ENCODE measurements around the gene SGSM2. TPM values are rescaled to one million over a fixed set of nuclear protein-coding genes. Genes with fewer than 3 reads are reported as not detected.

SGSM2 gene
- total and polyA plus RNA-seq, 10 donors, result 30.7 to 90.4 (median 69.6) TPM

DNA sequence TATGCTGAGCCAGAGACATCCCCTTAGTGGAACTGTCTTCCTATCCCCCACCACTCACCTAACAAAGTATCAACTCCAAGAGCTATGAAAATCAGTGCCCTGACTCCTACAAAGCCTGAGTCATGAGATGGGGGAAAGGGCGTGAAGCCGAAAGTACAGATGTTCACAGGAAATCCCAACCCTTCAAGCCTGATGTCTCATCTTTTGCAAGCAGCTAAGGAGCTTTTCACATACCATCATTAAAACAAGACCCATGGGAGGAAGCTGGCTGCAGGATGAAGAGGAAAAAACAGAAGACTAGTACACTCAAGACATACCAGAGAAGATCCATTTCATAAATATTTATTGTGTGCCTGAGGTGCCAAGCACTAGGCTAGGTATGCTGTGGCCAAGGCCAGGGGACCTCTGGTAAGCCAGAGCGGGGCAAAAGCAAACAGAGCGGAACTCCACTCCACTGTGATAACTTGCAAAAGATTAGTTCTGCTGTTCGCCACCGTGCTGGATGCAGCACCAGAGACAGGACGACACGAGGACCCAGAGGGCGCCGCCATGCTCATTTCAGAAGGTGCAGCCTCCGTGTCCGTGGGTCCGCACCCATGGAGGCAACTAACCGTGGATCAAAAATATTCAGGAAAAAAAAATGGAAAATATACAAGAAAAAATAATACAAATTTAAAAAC, 68.1 kb downstream of the SGSM2 start:
- Histone ChIP-seq H3K36me3 (peaks cover 0 to 5% (median 0%) of the 10 kb centered on the region in 6 donors), H3K27ac (peak overlapping the region in 4 of 8 donors; percentile 10 to 100 (median 43)), H3K4me1 (peaks cover 0 to 55% (median 24%) of the 10 kb centered on the region in 6 donors), H3K9me3 (no peaks in the 10 kb centered on the region), H3K27me3 (replicated peaks in 1 of 7) (no peaks in the 10 kb centered on the region), H3K4me3 (no peak overlapping the region)
- intact Hi-C loops (cut with DNase I; ENCODE audit: low total_unique reads), result no loop called here
- DNase-seq, result no peak
- 78 to 89% (median 84%) methylated on average over 14 of the region's 14 CpGs for WGBS, 5 donors
- TF ChIP-seq POLR2AphosphoS5 (IDR thresholded peaks at IDR 0.05) (no peak), POLR2A (IDR thresholded peaks at IDR 0.05) (no peak), CTCF (IDR thresholded peaks at IDR 0.05 in 8 of 11, conservative IDR thresholded peaks at IDR 0.05 in 3 of 11) (no peak)

DNA sequence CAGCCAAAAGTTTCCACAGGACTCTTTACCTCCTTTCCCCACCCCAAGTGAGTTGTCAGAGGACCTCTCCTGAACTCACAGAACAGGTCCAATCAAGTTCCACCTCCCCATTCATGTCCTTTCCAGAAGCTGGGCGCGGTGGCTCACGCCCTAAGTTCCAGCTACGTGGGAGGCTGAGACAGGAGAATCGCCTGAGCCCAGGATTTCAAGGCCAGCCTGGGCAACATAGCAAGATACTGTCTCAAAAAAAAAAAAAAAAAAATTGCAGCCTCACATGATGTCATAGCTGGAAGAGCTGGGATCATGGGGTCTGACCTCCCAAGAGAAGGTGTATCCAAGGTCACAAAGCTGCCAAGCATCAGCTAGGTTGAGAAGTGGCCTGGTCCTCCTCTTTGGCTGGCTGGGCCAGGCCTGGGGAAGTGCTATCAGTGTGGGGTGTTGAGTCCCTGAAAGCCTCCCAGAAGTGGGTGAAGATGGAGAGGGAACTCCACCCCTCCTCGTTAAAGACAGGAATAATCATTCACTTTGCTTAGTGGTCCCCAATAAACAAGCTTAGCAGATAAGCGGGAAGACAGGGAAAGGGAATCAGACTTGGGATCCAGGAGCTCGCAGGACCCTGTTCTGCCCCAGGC, 69.1 kb downstream of the SGSM2 start:
- no peak for DNase-seq
- Histone ChIP-seq H3K36me3 (peaks cover 0 to 5% (median 0%) of the 10 kb centered on the region in 6 donors), H3K4me1 (peaks cover 0 to 55% (median 23%) of the 10 kb centered on the region in 6 donors), H3K27ac (peak overlapping the region in 7 of 8 donors; percentile 60 to 100 (median 72)), H3K27me3 (replicated peaks in 1 of 7) (no peaks in the 10 kb centered on the region), H3K9me3 (no peaks in the 10 kb centered on the region), H3K4me3 (no peak overlapping the region)
- TF ChIP-seq CTCF (IDR thresholded peaks at IDR 0.05 in 8 of 11, conservative IDR thresholded peaks at IDR 0.05 in 3 of 11), result no peak
- TF ChIP-seq POLR2A (IDR thresholded peaks at IDR 0.05), result no peak
- TF ChIP-seq POLR2AphosphoS5 (IDR thresholded peaks at IDR 0.05), result no peak
- 79 to 92% (median 87%) methylated on average over 8 of the region's 8 CpGs for WGBS, 5 donors
- intact Hi-C loops (cut with DNase I; ENCODE audit: low total_unique reads), result no loop called here

DNA sequence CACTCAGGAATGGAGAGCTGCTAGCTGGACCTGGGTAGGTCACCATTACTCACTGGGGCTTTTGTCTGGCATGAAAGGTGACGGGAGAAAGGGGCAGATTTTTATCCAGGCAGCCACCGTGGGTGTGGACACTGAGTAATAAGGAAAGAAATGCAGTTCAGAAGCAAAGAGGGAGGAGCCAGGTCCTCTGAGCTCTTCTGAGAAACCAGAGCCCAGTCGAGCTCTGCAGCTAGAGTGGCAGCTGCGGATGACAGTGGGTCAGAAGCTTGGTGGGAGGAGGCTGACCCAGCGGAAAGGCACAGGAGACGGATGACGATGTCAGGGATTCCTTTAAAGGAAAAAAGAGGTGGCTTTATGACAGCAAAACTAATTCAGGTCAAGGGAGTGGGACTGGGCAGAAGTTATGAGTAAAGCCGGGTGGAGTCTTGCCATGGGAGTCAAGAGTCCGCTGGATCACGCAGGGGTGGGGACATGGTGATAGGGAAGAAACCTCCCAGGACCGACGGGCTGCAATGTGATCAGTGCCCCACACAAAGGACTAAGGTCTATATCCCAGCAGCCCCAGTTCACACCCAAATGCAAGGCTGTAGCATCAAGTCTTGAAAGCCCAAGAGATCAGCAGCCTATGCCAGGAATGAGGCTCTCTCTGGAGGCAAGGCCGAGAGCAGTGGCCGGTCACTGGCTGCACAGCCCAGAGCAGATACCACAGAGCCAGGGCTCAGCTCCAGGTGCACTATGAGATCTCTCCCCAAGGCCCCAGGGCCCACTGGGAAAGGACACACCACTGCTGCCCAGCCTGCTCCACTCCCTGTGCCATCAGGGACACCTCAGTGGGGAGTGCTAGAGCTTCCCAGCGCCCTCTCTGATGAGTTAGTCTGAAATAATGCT, 69.8 kb downstream of the SGSM2 start:
- H3K4me3 ChIP-seq, result no peak overlapping the region
- no peaks in the 10 kb centered on the region for H3K27me3 ChIP-seq (replicated peaks in 1 of 7)
- H3K27ac ChIP-seq, result peak overlapping the region in 7 of 8 donors; percentile 60 to 100 (median 72)
- TF ChIP-seq POLR2A (IDR thresholded peaks at IDR 0.05), result no peak
- peak; percentile 9 to 46 (median 45) for TF ChIP-seq POLR2AphosphoS5 (IDR thresholded peaks at IDR 0.05)
- H3K36me3 ChIP-seq, result peaks cover 0 to 5% (median 0%) of the 10 kb centered on the region in 6 donors
- H3K9me3 ChIP-seq, result no peaks in the 10 kb centered on the region
- intact Hi-C loops (cut with DNase I; ENCODE audit: low total_unique reads), result no loop called here
- DNase-seq, result no peak
- peaks cover 0 to 52% (median 23%) of the 10 kb centered on the region in 6 donors for H3K4me1 ChIP-seq
- 65 to 81% (median 76%) methylated on average over 13 to 15 of the region's 15 CpGs for WGBS, 5 donors

DNA sequence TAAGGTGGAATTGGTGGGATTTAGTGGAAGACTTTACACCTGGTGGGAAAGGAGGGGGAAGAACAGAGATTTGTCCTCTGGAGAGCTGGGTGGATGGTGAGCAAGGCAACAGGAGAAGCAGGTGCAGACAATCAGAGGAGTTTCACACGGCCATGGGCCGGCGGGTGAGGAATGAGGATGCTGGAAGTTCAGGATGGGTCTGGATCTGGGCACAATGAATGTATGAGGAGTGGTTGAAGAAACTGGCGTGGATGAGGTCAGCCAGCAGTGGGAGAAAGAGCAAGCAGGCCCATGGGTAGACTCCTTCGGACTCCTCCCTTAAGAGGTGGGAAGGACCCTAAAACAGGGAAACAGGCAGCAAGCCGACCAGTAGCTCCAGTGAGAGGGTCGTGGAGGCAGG, 73.7 kb downstream of the SGSM2 start:
- no peak for DNase-seq
- intact Hi-C loops (cut with DNase I; ENCODE audit: low total_unique reads), result loop anchor here (10.0 kb wide), 1 partner anchor 46 kb away; no protein-coding TSS in a partner anchor
- peaks cover 0 to 26% (median 9%) of the 10 kb centered on the region in 6 donors for H3K36me3 ChIP-seq
- no peak overlapping the region for H3K27ac ChIP-seq
- H3K4me1 ChIP-seq, result peaks cover 0 to 25% (median 4%) of the 10 kb centered on the region in 6 donors
- H3K4me3 ChIP-seq, result no peak overlapping the region
- TF ChIP-seq CTCF (IDR thresholded peaks at IDR 0.05 in 8 of 11, conservative IDR thresholded peaks at IDR 0.05 in 3 of 11) (no peak), POLR2AphosphoS5 (IDR thresholded peaks at IDR 0.05) (no peak), POLR2A (IDR thresholded peaks at IDR 0.05) (no peak)
- H3K9me3 ChIP-seq, result no peaks in the 10 kb centered on the region
- H3K27me3 ChIP-seq (replicated peaks in 1 of 7), result no peaks in the 10 kb centered on the region
- WGBS, 5 donors, result 91 to 95% (median 94%) methylated on average over 7 of the region's 7 CpGs
